HG03159 (cell line): Measurements from ENCODE around the gene SAMD11.

Experiments used
- ATAC-seq: cut with Tn5 transposase; IDR thresholded peaks from one replicate; pipeline ENCODE4 v1.9.1; 2021; ENCODE audit warnings: mild to moderate bottlenecking, moderate library complexity; ENCODE audit not compliant: unreplicated experiment

The SAMD11 gene

DNA sequence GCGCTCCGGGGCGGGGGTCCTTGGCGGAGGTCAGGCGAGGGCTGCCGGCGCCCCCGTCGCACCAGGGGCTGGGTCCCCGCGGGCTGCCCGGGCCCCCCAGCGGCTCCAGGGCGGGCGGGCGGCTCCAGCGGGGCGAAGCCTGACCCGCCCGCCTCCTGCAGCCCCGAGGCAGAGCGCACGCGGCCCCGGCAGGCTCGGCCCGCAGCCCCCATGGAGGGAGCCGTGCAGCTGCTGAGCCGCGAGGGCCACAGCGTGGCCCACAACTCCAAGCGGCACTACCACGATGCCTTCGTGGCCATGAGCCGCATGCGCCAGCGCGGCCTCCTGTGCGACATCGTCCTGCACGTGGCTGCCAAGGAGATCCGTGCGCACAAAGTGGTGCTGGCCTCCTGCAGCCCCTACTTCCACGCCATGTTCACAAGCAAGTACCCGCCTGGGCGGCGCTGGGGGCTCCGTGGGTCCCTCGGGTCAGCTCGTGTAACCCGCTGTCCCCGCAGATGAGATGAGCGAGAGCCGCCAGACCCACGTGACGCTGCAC lies 37.5 kb downstream of the SAMD11 start:
- ATAC-seq, result no peak

DNA sequence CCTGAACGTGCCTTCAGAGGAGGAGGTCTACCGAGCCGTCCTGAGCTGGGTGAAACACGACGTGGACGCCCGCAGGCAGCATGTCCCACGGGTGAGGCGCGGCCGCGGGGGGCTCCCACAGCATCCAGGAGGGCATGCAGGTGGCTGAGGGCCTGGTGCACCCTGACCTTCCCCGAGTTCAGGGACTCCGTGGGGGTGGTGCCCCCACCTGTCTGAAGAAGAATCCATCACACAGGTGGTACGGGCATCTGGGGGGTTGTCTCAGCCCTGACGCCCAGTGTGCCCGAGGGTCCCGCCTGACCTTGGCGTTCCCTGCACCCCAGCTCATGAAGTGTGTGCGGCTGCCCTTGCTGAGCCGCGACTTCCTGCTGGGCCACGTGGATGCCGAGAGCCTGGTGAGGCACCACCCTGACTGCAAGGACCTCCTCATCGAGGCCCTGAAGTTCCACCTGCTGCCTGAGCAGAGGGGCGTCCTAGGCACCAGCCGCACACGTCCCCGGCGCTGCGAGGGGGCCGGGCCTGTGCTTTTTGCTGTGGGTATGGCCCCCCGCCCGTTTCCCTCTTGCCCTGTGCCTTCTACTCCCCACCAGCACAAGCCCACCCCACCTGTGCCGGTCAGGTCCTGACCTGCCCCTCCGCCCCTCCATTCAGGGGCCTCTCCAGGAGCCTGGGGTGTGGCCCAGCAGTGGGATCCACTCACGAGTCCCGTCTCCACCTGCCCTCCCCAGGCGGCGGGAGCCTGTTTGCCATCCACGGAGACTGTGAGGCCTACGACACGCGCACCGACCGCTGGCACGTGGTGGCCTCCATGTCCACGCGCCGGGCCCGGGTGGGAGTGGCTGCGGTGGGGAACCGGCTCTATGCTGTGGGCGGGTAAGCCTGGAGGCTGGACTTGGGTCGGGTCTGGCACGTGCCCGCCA lies 38.9 kb downstream of the SAMD11 start:
- no peak for ATAC-seq

DNA sequence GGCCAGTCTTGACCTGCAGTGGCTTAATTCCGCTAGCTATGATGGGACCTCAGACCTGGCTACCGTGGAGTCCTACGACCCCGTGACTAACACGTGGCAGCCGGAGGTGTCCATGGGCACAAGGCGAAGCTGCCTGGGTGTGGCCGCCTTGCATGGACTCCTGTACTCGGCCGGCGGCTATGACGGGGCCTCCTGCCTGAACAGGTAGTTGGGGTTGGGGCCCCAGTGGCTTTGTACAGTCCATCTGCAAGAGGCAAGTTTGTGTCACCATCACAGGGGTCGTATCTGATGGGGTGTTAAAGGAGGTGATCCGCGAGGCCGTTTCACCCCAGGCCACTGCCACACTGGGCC lies 39.6 kb downstream of the SAMD11 start:
- ATAC-seq, result no peak

DNA sequence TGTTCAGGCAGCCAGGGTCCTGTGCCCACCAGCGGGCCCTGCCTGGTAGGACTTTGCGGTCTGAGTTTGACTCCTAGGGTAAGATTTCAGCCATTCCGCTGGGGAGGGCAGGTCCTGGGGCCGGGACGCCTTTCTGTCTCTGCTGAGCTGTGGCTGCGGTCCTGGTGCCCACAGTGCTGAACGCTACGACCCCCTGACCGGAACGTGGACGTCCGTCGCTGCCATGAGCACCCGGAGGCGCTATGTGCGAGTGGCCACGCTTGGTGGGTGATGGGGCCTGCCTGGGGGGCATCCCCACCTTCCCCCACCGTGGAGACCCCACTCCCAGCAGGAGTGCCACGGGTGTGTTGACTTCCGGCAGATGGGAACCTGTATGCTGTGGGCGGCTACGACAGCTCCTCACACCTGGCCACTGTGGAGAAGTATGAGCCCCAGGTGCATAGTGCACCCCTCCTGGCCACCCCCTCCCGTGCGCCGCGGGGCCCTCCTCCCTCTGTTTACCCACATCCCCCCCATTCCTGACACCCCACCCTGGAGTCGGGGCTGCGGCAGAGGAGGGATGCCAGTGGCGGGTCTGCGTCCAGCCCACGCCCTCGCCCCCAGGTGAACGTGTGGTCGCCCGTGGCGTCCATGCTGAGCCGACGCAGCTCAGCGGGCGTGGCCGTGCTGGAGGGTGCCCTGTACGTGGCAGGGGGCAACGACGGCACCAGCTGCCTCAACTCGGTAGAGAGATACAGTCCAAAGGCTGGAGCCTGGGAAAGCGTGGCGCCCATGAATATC lies 40.2 kb downstream of the SAMD11 start:
- no peak for ATAC-seq

DNA sequence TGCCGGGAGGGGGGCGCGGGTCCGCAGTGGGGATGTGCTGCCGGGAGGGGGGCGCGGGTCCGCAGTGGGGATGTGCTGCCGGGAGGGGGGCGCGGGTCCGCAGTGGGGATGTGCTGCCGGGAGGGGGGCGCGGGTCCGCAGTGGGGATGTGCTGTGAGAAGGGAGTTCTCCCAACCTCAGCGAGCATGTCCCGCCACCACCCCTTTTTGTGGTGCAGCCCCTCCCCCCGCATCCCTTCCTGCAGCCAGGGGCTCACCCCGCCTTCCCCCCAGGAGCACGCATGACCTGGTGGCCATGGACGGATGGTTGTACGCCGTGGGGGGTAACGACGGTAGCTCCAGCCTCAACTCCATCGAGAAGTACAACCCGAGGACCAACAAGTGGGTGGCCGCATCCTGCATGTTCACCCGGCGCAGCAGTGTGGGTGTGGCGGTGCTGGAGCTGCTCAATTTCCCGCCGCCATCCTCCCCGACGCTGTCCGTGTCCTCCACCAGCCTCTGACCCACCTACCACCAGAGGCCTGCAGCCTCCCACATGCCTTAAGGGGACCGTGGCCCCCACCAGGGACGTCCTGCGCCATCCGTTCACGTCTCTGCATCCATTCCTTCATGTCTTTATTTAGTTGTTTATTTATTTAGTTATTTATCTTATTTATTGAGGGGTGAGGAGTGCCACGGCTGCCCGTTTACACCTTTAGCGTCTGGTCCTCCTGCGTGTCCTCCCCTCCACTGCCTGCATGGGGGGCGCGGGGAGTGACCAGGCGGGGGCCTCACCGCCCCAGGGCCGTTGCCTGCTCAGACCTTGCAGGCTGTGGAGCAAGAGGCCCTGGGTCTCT lies 41.2 kb downstream of the SAMD11 start:
- no peak for ATAC-seq

DNA sequence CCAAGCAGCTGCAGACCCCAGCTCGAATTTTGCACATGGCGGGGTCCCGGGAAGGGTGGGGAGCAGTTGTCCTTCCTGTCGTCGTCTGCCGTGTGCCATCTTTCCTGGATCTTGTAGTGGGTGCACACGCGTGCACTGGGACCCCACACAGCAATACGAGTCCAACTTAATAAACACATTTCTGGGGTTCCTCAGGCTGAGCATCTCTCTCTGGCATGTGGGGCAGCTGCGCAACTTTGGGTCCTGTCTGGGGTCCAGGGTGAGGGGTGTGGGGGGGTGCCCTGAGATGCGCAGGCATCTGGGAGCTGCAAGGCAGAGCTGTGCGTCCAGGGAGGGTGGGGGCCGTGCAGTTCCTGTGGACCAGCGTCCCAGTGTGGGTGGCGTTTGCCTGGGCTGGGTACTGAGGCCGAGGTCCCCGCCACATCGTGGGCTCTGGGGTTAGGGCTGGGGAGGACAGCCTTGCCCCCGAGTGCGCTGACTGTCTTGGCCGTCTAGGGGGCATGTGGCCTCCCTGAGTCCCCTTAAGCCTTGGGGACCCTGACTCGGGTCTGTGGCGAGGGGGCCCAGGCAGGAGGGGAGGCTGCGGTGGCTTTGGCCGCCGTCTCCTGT lies 41.9 kb downstream of the SAMD11 start:
- no peak for ATAC-seq

DNA sequence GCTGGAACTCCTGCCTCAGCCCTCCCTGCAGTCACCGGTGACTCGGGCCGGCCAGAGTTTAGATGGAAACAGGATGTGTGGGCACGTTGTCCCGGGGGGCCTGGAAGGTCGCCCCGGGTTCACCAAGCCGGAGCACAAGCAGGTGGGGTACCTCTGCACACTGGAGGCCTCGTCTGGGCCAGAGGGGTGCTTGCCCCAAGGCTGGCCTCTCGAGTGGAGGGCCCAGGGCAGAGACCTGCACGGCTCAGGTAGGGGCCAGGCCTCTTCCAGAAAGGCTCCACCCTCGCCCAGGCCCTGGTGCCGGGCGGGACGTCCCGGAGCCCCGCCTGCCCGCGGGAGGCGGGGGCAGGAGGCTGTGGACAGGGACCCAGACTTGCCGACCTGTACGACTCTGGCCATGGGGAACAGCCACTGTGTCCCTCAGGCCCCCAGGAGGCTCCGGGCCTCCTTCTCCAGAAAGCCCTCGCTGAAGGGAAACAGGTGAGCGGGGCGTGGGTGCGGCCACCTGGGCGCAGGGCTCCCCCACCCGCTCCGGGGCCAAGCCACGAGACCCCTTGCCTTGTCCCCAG lies 42.5 kb downstream of the SAMD11 start, which contains the start of gene PLEKHN1:
PLEKHN1 (plus strand) TSS at position 348 of the 569 bp plus-strand sequence; CDS start at position 398, 50 bp downstream.
- ATAC-seq, result no peak

DNA sequence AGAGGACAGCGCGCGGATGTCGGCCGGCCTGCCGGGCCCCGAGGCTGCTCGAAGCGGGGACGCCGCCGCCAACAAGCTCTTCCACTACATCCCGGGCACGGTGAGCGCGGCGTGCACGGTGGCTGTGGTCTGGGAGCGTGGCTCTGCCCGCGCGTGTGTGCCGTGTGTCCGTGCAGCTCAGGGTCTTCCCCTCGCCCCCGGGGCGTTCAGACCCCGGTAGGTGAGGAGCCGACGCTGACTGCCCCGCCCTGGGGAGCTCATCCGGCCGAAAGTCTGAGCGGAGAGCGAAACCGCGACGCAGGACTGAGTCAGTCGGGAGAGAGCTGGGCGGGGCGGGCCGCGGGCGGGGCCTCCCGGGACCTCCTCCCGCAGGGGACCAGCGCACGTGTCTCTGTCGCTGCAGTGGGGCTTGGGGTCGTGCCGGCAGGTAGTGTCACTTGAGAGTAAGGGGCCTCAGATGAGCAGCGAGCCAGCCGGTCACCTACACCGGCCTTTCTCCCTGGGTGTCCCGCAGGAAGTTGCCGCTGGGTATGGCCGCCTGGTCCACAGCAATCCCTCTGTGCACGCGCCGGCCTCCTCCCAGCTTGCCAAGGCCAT lies 43.1 kb downstream of the SAMD11 start:
- no peak for ATAC-seq

DNA sequence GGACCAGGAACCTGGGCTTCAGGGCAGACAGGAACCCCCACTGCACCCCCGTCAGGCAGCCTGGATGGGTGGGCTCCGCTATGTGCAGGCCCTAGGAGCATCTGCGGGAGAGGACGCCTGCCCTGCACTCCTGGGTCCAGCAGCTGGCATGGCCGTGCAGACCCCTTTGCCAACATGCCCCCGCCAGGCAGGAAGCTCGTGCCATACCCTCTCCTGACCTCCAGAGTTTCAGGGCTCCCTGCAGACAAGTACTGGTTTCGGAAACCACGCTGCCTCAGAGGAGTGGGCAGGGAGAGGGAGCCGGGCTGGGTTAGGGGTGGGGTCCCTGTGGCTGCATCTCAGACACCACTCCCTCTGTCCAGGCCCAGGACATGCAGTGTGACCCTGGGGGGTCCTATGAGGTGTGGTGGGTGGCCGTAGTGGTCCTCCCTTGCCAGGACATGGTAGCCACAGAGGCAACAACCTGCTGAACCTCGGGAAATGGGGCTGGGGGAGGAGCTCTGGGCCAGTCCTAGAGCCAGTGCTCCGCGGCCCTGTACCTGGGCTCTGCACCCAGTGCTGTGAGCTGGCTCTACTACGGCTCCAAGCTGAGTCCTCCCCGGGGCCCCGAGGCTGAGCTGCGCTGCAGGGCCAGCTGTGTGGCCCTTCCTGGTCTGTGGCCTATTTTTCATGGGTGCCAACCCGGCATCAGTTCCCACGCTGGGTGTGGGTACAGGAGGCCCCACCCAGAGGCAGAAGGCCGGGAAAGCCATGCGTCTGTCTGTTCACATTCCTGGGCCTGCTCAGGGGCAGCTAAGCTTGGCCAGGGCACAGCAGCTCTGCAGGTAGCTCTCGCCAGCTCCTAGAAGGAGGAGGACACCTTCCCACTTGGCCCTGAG lies 44.0 kb downstream of the SAMD11 start:
- no peak for ATAC-seq

DNA sequence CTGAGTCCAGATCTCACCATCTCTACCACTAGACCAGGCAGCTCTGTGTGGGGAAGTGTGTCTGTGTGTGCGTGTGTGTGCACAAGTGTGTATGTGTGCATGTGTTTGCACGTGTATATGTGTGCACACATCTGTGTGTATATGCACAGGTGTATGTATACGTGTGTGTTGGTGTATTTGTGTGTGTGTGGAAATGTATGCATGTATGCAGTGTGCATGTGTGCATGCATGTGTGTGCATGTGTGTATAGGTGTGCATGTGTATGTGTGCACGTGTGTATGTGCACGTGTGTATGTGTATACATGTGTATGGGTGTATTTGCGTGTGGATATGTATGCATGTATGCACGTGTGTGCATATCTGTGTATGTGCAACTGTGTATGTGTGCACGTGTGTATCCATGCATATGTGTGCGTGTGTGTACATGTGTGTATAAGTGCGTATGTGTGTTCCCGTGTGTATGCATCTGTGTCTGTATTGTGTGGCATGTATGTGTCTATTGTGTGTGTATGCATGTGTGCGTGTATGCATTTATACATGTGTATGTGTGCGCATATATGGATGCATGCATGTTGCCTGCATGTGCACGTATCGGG lies 45.6 kb downstream of the SAMD11 start:
- no peak for ATAC-seq

DNA sequence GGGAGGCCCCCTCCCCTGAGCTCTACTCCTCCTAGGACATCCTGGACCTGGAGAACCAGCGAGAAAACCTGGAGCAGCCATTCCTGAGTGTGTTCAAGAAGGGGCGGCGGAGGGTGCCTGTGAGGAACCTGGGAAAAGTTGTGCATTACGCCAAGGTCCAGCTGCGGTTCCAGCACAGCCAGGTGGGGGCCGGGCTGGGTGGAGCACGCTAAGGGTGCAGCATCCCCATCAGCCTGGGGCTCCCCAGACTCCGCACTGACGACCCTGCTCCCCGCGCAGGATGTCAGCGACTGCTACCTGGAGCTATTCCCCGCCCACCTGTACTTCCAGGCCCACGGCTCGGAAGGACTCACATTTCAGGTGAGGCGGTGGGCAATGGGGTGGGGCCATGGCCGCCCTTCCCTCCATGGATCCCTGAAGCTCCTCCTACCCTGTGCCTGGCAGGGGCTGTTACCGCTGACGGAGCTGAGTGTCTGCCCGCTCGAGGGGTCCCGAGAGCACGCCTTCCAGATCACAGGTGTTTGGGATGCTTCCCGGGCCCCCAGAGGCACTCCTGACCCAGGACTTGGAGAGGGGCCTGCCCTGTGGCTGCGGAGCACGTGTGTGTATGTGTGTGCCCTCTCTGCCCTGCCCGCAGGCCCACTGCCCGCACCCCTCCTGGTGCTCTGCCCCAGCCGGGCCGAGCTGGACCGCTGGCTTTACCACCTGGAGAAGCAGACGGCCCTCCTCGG lies 46.7 kb downstream of the SAMD11 start:
- no peak for ATAC-seq

DNA sequence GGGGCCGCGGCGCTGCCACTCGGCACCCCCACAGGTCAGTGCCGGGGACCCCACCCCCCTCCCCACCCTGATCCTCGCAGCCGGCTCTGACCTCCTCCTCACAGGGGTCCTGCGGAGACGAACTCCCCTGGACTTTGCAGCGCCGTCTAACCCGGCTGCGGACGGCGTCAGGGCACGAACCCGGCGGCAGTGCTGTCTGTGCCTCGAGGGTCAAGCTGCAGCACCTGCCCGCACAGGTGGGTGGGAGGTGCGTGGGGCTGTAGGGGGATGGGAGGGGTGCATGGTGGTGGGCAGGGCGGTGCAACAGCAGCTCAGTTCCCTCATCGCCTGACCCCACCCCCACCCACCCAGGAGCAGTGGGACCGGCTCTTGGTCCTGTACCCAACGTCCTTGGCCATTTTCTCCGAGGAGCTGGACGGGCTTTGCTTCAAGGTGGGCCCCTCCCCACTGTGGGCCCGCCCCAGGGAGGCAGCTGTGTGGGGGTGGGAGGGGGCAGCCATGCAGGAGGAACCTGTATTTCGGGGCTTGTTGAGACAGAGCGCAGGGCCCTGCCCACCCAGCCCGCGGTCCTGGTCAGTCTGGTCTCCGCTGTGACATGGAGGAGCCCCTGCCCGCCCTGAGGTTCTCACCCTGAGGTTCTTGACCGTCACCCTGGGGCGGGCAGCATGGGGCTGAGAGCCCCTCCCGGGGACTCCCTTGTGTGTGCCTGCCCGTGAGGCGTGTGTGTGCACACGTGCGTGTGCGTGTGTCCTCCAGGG lies 47.4 kb downstream of the SAMD11 start:
- no peak for ATAC-seq

DNA sequence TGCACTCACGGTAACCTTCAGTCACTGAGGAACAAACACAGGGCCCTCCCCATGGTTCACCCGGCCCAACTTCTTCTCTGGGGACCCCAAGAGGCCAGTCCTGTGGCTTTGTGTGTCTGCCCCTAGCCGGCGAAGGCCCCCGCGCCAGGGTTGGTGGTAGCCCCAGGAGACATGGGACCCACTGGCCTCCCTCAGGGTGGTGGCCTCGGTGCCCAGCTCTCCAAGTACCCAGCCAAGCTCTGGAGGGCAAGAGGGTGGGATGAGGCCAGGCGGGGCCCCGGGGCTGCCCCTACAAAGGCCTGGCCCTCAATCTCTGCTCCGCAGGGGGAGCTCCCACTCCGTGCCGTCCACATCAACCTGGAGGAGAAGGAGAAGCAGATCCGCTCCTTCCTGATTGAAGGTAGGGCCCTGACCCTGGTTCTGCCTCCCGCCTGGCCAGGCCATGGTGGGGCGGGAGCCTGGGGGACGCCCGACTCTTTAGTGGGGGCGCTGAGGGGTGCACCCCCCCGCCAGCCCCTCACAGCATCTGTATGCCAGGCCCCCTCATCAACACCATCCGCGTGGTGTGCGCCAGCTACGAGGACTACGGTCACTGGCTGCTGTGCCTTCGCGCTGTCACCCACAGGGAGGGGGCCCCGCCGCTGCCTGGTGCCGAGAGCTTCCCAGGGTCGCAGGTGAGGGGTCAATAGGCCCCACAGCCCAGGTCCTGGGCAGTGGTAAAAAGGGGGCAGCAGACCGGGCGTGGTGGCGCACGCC lies 48.2 kb downstream of the SAMD11 start:
- no peak for ATAC-seq

DNA sequence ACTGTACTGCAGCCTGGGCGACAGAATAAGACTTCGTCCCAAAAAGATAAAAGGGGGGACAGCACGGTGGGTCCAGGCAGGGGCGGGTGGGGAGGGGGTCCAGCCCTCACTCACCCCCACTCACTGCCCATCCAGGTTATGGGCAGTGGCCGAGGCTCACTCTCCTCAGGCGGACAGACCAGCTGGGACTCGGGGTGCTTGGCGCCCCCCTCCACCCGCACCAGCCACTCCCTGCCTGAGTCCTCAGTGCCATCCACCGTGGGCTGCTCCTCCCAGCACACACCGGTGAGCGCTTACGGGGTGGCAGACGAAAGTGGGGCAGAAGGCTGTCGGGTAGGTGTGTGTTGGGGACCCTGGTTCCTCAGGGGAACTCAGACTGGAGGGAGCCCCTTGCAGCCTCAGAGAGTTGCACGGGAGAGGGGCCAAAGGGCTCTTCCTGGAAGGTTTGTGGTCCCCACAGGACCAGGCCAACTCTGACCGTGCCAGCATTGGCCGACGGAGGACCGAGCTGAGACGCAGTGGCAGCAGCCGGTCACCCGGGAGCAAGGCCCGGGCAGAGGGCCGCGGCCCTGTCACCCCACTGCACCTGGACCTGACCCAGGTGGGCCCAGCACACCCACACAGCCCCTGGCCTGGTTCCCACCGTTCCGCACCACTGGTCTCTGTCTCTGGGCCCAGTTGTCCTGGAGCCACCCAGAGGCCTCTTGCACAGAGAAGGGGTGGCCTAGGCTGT lies 49.2 kb downstream of the SAMD11 start:
- no peak for ATAC-seq

DNA sequence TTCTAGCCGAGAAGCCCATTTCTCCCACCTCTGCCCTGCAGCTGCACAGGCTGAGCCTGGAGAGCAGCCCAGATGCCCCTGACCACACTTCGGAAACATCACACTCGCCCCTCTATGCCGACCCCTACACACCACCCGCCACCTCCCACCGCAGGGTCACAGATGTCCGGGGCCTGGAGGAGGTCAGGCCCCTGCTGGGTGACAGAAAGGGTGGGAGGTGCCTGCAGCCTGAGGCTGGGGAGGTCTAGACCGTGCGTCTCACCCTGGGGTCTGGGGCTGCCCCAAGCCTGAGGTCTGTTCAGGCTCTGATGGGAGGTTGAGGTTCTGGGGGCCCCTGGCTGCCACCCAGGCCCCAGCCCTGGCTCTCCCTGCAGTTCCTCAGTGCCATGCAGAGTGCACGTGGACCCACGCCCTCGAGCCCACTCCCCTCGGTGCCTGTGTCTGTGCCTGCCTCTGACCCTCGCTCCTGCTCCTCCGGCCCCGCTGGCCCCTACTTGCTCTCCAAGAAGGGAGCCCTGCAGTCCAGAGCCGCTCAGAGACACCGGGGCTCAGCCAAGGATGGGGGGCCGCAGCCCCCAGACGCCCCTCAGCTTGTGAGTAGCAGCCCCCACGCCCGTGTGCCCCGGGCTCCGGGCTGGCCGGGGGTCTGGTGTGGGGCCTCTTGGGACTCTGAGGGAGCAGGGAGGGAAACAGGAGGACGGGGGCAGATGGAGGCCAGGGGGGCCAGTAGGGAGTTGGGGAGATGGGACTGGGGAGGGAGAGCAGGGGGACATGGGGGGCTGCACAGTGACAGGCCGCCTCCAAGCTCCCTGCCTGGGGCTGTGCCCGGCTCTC lies 50.0 kb downstream of the SAMD11 start:
- ATAC-seq, result no peak
